Sigmoid colon (tissue), 4 donors: Measurements from ENCODE around the gene FILIP1.

Experiments
- CTCF ChIP-seq, 4 experiments: fragments of 450-650 bp in 3 of 4; fragments of 200-600 bp in 1 of 4; IDR thresholded peaks; one replicate each; pipeline ENCODE4 v1.5.1; 2016 to 2019; ENCODE audit warnings: antibody characterized with exemption in 4 of 4, mild to moderate bottlenecking in 3 of 4, moderate library complexity in 2 of 4
- EP300 ChIP-seq, 4 donors: sonication (generic); formaldehyde crosslinking; IDR thresholded peaks; one replicate each; pipeline ENCODE4 v1.6.1; 2017; ENCODE audit warnings: antibody characterized with exemption in 4 of 4
- POLR2A ChIP-seq, 2 donors: fragments of 450-650 bp; IDR thresholded peaks; one replicate each; pipeline ENCODE4 v1.6.1; 2016; ENCODE audit warnings: antibody characterized with exemption in 2 of 2, mild to moderate bottlenecking in 2 of 2, moderate library complexity in 2 of 2
- POLR2AphosphoS5 ChIP-seq, 4 donors: sonication (generic); formaldehyde crosslinking; IDR thresholded peaks; one replicate each; pipeline ENCODE4 v1.6.1; 2017; ENCODE audit warnings: antibody characterized with exemption in 4 of 4

DNA sequence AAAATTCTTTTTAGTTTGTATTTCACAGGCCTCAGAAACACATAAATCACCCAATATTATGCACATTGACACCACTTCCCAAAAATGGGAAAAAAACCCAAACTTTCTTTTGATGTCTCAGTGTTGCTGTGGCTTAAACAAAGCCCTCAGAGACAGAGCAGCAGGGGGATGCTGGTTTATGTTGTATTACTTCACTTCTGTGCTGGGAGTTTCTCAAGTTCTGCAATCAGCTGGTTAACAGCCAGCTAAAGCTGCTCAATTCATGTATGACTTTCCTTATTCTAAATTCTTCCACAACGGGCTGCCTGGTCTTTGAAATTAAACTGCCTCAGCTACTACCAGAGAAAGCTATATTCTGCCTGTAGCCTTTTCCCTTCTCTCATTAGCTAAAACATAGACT is 5.6 kb downstream of the FILIP1 start:
- TF ChIP-seq CTCF (IDR thresholded peaks at IDR 0.05) (no peak), EP300 (IDR thresholded peaks at IDR 0.05) (no peak), POLR2AphosphoS5 (IDR thresholded peaks at IDR 0.05) (peak in 1 of 4 donors; percentile 27), POLR2A (IDR thresholded peaks at IDR 0.05) (no peak)
